Measurements from ENCODE around the gene FAM180A. TPM values are rescaled to one million over a fixed set of nuclear protein-coding genes. Genes with fewer than 3 reads are reported as not detected.

FAM180A gene
- total RNA-seq, 2 donors from 2014 or later: 79.1 to 133 TPM

DNA sequence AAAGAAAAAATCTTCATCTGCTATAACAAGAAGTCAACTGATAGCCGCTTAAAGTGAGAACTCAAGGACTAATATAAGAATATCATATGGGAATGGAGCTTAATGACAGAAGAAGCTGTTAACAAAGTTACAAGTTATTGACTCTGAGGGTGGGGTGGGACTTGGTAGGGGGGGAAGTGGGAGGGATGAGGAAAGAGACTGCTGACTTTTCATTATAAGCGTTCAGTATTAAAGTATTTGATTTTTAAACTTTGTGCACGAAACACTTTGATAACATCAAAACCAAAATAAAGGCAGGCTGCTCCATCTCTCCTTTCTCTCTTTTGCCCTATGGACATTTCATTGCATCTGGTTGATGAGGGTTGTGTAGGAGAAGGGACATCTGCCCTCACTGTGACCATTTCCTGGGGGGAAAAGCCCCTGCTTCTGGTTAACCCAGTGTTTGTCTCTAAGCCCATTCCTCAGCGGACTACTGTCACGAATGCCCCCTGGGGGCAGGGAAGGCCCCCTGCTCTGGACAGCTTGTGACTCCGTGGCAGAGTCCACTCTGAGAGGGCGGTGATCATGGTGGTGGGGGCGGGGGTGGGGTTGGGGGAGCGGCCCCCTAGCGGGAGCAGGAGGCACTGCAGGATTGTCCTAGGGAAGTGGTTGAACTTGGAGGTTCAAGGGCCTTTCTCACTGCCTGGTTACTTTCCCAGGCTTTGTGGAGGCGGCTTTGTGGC is 38.0 kb downstream of the FAM180A start:
- no peak for ATAC-seq (ENCODE audit: insufficient number of reproducible peaks, low FRiP score, low read depth)
- H3K4me3 ChIP-seq: peak overlapping the region; percentile 20
- no peaks in the 10 kb centered on the region for H3K27me3 ChIP-seq (replicated peaks; ENCODE audit: insufficient read depth)
- no peaks in the 10 kb centered on the region for H3K9me3 ChIP-seq
- TF ChIP-seq, protein P1, sequence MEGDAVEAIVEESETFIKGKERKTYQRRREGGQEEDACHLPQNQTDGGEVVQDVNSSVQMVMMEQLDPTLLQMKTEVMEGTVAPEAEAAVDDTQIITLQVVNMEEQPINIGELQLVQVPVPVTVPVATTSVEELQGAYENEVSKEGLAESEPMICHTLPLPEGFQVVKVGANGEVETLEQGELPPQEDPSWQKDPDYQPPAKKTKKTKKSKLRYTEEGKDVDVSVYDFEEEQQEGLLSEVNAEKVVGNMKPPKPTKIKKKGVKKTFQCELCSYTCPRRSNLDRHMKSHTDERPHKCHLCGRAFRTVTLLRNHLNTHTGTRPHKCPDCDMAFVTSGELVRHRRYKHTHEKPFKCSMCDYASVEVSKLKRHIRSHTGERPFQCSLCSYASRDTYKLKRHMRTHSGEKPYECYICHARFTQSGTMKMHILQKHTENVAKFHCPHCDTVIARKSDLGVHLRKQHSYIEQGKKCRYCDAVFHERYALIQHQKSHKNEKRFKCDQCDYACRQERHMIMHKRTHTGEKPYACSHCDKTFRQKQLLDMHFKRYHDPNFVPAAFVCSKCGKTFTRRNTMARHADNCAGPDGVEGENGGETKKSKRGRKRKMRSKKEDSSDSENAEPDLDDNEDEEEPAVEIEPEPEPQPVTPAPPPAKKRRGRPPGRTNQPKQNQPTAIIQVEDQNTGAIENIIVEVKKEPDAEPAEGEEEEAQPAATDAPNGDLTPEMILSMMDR (IDR thresholded peaks at IDR 0.05): peak; percentile 80
- H3K27ac ChIP-seq: peak overlapping the region; percentile 27 to 60
- DNase-seq (ENCODE audit: low spot score): no peak
- H3K36me3 ChIP-seq: no peaks in the 10 kb centered on the region
- peaks cover 15 to 38% of the 10 kb centered on the region in 2 donors for H3K4me1 ChIP-seq (ENCODE audit: control insufficient read depth in 1 of 2, low read depth in 2 of 2)

DNA sequence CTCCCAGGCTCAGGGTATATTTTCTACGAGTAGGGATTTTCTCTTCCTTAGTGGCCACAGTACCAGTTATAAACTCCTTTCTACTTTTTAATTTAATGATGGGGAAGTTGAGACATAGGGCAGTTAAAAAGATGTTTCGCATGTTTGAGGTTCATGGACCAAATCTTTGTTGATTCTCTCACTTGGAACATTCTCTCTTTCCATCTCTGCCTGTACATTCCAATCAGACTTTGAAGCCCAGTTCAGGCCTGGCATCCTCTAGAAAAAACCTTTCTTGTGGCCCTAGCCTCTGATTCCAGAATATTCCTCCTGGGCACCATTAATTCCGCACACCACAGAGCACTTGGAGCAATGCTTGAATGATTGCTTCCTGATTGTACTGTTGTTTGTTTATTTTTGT is 39.1 kb downstream of the FAM180A start:
- Histone ChIP-seq H3K4me1 (ENCODE audit: control insufficient read depth in 1 of 2, low read depth in 2 of 2) (peaks cover 15 to 32% of the 10 kb centered on the region in 2 donors), H3K36me3 (no peaks in the 10 kb centered on the region), H3K27ac (no peak overlapping the region), H3K9me3 (no peaks in the 10 kb centered on the region), H3K27me3 (replicated peaks; ENCODE audit: insufficient read depth) (no peaks in the 10 kb centered on the region), H3K4me3 (no peak overlapping the region)
- DNase-seq (ENCODE audit: low spot score) (no peak), ATAC-seq (ENCODE audit: insufficient number of reproducible peaks, low FRiP score, low read depth) (no peak)
- TF ChIP-seq, protein P1 (IDR thresholded peaks at IDR 0.05): no peak

- Histone ChIP-seq H3K4me1 (ENCODE audit: control insufficient read depth in 1 of 2, low read depth in 2 of 2) (peaks cover 6 to 17% of the 10 kb centered on the region in 2 donors), H3K4me3 (no peak overlapping the region), H3K27ac (no peak overlapping the region), H3K9me3 (no peaks in the 10 kb centered on the region), H3K27me3 (replicated peaks; ENCODE audit: insufficient read depth) (no peaks in the 10 kb centered on the region), H3K36me3 (no peaks in the 10 kb centered on the region)
- no peak for ATAC-seq (ENCODE audit: insufficient number of reproducible peaks, low FRiP score, low read depth)
- DNase-seq (ENCODE audit: low spot score): no peak
- TF ChIP-seq, protein P1 (IDR thresholded peaks at IDR 0.05): no peak
Observed at GRCh38 chr7:135708041-135708440, 40.6 kb downstream of the FAM180A start.

DNA sequence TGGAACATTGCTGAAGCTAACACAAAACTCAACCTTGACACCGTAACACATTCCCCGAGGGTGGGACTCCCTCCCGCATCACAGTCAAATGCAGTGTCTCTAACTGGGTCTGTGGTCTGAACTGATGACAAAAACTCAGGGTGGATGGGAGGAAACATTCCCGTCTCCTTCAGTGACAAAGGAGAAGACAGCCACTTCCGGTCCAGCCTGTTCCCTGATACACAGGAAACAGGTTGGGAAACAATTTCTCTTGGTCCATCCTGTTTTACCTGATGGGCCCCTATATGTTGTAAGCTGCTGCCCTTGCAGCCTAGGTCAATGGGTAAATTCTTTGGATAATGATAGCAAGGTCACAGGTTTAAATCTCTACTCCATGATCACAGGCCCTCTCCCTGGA is 41.0 kb downstream of the FAM180A start:
- Histone ChIP-seq H3K27ac (no peak overlapping the region), H3K4me1 (ENCODE audit: control insufficient read depth in 1 of 2, low read depth in 2 of 2) (peaks cover 2 to 12% of the 10 kb centered on the region in 2 donors), H3K9me3 (no peaks in the 10 kb centered on the region), H3K27me3 (replicated peaks; ENCODE audit: insufficient read depth) (no peaks in the 10 kb centered on the region), H3K36me3 (no peaks in the 10 kb centered on the region), H3K4me3 (no peak overlapping the region)
- DNase-seq (ENCODE audit: low spot score) (no peak), ATAC-seq (ENCODE audit: insufficient number of reproducible peaks, low FRiP score, low read depth) (no peak)
- TF ChIP-seq, protein P1 (IDR thresholded peaks at IDR 0.05): no peak

GRCh38 chr7:135706858-135707569 is 41.6 kb downstream of the FAM180A start:
- TF ChIP-seq, protein P1 (IDR thresholded peaks at IDR 0.05): no peak
- Histone ChIP-seq H3K36me3 (no peaks in the 10 kb centered on the region), H3K9me3 (no peaks in the 10 kb centered on the region), H3K4me1 (ENCODE audit: control insufficient read depth in 1 of 2, low read depth in 2 of 2) (peaks cover 0 to 7% of the 10 kb centered on the region in 2 donors), H3K27ac (no peak overlapping the region), H3K4me3 (no peak overlapping the region), H3K27me3 (replicated peaks; ENCODE audit: insufficient read depth) (no peaks in the 10 kb centered on the region)
- no peak for DNase-seq (ENCODE audit: low spot score)
- no peak for ATAC-seq (ENCODE audit: insufficient number of reproducible peaks, low FRiP score, low read depth)
